Measurements from ENCODE around the gene PTPRN2.

The PTPRN2 gene

GRCh38 chr7:158139499-158139898 lies 448.1 kb downstream of the PTPRN2 start:
- DNase-seq (ENCODE audit: insufficient read length, low spot score) (no peak), FAIRE-seq (no peak)
- TF ChIP-seq POLR2A (IDR thresholded peaks at IDR 0.05; ENCODE audit: low read depth, low read length) = no peak

- TF ChIP-seq POLR2A (IDR thresholded peaks at IDR 0.05; ENCODE audit: low read depth, low read length) = no peak
- DNase-seq (ENCODE audit: insufficient read length, low spot score) = no peak
Measured at GRCh38 chr7:158138329-158138597, 449.4 kb downstream of the PTPRN2 start.

GRCh38 chr7:158137516-158138328 lies 449.9 kb downstream of the PTPRN2 start:
- TF ChIP-seq POLR2A (IDR thresholded peaks at IDR 0.05; ENCODE audit: low read depth, low read length) = no peak
- FAIRE-seq (no peak), DNase-seq (ENCODE audit: insufficient read length, low spot score) (no peak)

More at GRCh38 chr7:158138329-158138597, 449.4 kb downstream of the PTPRN2 start:
- no peak for FAIRE-seq

- TF ChIP-seq POLR2A (IDR thresholded peaks at IDR 0.05; ENCODE audit: low read depth, low read length) = no peak
- no peak for FAIRE-seq
Measured at GRCh38 chr7:158135931-158136330, 451.7 kb downstream of the PTPRN2 start.

GRCh38 chr7:158134824-158135223 lies 452.8 kb downstream of the PTPRN2 start:
- DNase-seq (ENCODE audit: insufficient read length, low spot score) (no peak), FAIRE-seq (no peak)
- no peak for TF ChIP-seq POLR2A (IDR thresholded peaks at IDR 0.05; ENCODE audit: low read depth, low read length)

More at GRCh38 chr7:158135931-158136330, 451.7 kb downstream of the PTPRN2 start:
- DNase-seq (ENCODE audit: insufficient read length, low spot score) = no peak

- no peak for TF ChIP-seq POLR2A (IDR thresholded peaks at IDR 0.05; ENCODE audit: low read depth, low read length)
- DNase-seq (ENCODE audit: insufficient read length, low spot score) = no peak
- no peak for FAIRE-seq
Measured at GRCh38 chr7:158133515-158134271, 453.9 kb downstream of the PTPRN2 start.

GRCh38 chr7:158133057-158133456 lies 454.6 kb downstream of the PTPRN2 start:
- DNase-seq (ENCODE audit: insufficient read length, low spot score) (no peak), FAIRE-seq (no peak)
- no peak for TF ChIP-seq POLR2A (IDR thresholded peaks at IDR 0.05; ENCODE audit: low read depth, low read length)

GRCh38 chr7:158130023-158130409 lies 457.6 kb downstream of the PTPRN2 start:
- DNase-seq (ENCODE audit: insufficient read length, low spot score) (no peak), FAIRE-seq (no peak)
- TF ChIP-seq POLR2A (IDR thresholded peaks at IDR 0.05; ENCODE audit: low read depth, low read length) = no peak

- no peak for FAIRE-seq
- DNase-seq (ENCODE audit: insufficient read length, low spot score) = no peak
- TF ChIP-seq POLR2A (IDR thresholded peaks at IDR 0.05; ENCODE audit: low read depth, low read length) = no peak
Measured at GRCh38 chr7:158129037-158130022, 458.3 kb downstream of the PTPRN2 start.

GRCh38 chr7:158128572-158128971 lies 459.1 kb downstream of the PTPRN2 start:
- DNase-seq (ENCODE audit: insufficient read length, low spot score) (no peak), FAIRE-seq (no peak)
- no peak for TF ChIP-seq POLR2A (IDR thresholded peaks at IDR 0.05; ENCODE audit: low read depth, low read length)

- TF ChIP-seq POLR2A (IDR thresholded peaks at IDR 0.05; ENCODE audit: low read depth, low read length) = no peak
- FAIRE-seq = no peak
Measured at GRCh38 chr7:158127241-158127640, 460.4 kb downstream of the PTPRN2 start.

GRCh38 chr7:158126661-158127060 lies 461.0 kb downstream of the PTPRN2 start:
- DNase-seq (ENCODE audit: insufficient read length, low spot score) (no peak), FAIRE-seq (no peak)
- TF ChIP-seq POLR2A (IDR thresholded peaks at IDR 0.05; ENCODE audit: low read depth, low read length) = no peak

More at GRCh38 chr7:158127241-158127640, 460.4 kb downstream of the PTPRN2 start:
- no peak for DNase-seq (ENCODE audit: insufficient read length, low spot score)

GRCh38 chr7:158125721-158126120 lies 461.9 kb downstream of the PTPRN2 start:
- DNase-seq (ENCODE audit: insufficient read length, low spot score) (no peak), FAIRE-seq (no peak)
- TF ChIP-seq POLR2A (IDR thresholded peaks at IDR 0.05; ENCODE audit: low read depth, low read length) = no peak

GRCh38 chr7:158125091-158125490 lies 462.5 kb downstream of the PTPRN2 start:
- FAIRE-seq (no peak), DNase-seq (ENCODE audit: insufficient read length, low spot score) (no peak)
- TF ChIP-seq POLR2A (IDR thresholded peaks at IDR 0.05; ENCODE audit: low read depth, low read length) = no peak
